Ishikawa (cell line): ENCODE data around the gene CEP83.

Experiments used
- CEBPB ChIP-seq: IDR thresholded peaks from 2 replicates; pipeline ENCODE4 v1.6.1; 2012
- CREB1 ChIP-seq: IDR thresholded peaks from 2 replicates; pipeline ENCODE4 v1.6.1; 2012; ENCODE audit warnings: low read depth
- EGR1 ChIP-seq: IDR thresholded peaks from 2 replicates; pipeline ENCODE4 v1.6.1; 2012
- EP300 ChIP-seq: IDR thresholded peaks from 2 replicates; pipeline ENCODE4 v1.6.1; 2012; ENCODE audit warnings: borderline replicate concordance
- FOXM1 ChIP-seq: IDR thresholded peaks from 2 replicates; pipeline ENCODE4 v1.6.1; 2012; ENCODE audit warnings: low read depth, borderline replicate concordance
- MAX ChIP-seq: IDR thresholded peaks from 2 replicates; pipeline ENCODE4 v1.6.1; 2012
- NFIC ChIP-seq: IDR thresholded peaks from 2 replicates; pipeline ENCODE4 v1.6.1; 2012
- RAD21 ChIP-seq: IDR thresholded peaks from 2 replicates; pipeline ENCODE4 v1.6.1; 2012; ENCODE audit warnings: low read depth
- REST ChIP-seq: IDR thresholded peaks from 2 replicates; pipeline ENCODE4 v1.6.1; 2012; ENCODE audit warnings: low read depth, mild to moderate bottlenecking
- TAF1 ChIP-seq: IDR thresholded peaks from 2 replicates; pipeline ENCODE4 v1.6.1; 2012; ENCODE audit warnings: low read depth, mild to moderate bottlenecking
- TCF12 ChIP-seq: IDR thresholded peaks from 2 replicates; pipeline ENCODE4 v1.6.1; 2012; ENCODE audit warnings: low read depth
- TEAD4 ChIP-seq: IDR thresholded peaks from 2 replicates; pipeline ENCODE4 v1.6.1; 2012
- USF1 ChIP-seq: IDR thresholded peaks from 2 replicates; pipeline ENCODE4 v1.6.1; 2012
- YY1 ChIP-seq: IDR thresholded peaks from 2 replicates; pipeline ENCODE4 v1.6.1; 2012; ENCODE audit warnings: low read depth
- ZBTB7A ChIP-seq: IDR thresholded peaks from 2 replicates; pipeline ENCODE4 v1.6.1; 2012; ENCODE audit warnings: low read depth

The CEP83 gene

GRCh38 chr12:94390130-94390485 lies 69.6 kb downstream of the CEP83 start:
- TF ChIP-seq ZBTB7A (no peak), MAX (no peak), USF1 (no peak), YY1 (no peak)

GRCh38 chr12:94386422-94386821 lies 73.2 kb downstream of the CEP83 start:
- TF ChIP-seq TCF12 = no peak
- no peak for TF ChIP-seq ZBTB7A
- no peak for TF ChIP-seq FOXM1
- no peak for TF ChIP-seq CEBPB
- no peak for TF ChIP-seq EGR1
- TF ChIP-seq EP300 = no peak
- no peak for TF ChIP-seq RAD21
- TF ChIP-seq REST = no peak
- TF ChIP-seq TAF1 = no peak
- TF ChIP-seq TEAD4 = no peak
- no peak for TF ChIP-seq USF1
- no peak for TF ChIP-seq YY1

GRCh38 chr12:94384030-94384429 lies 75.6 kb downstream of the CEP83 start:
- TF ChIP-seq YY1 (no peak), EGR1 (no peak), EP300 (no peak), TEAD4 (no peak), TCF12 (no peak), FOXM1 (no peak), USF1 (no peak), REST (no peak), NFIC (no peak), ZBTB7A (no peak), CEBPB (no peak), MAX (no peak), RAD21 (no peak), TAF1 (no peak), CREB1 (no peak)

- TF ChIP-seq EGR1 = no peak
- no peak for TF ChIP-seq USF1
- TF ChIP-seq YY1 = no peak
- no peak for TF ChIP-seq CREB1
- TF ChIP-seq TAF1 = no peak
- no peak for TF ChIP-seq CEBPB
- TF ChIP-seq TCF12 = no peak
- TF ChIP-seq MAX = no peak
- TF ChIP-seq REST = no peak
- TF ChIP-seq FOXM1 = no peak
- TF ChIP-seq NFIC = no peak
- TF ChIP-seq RAD21 = no peak
- no peak for TF ChIP-seq ZBTB7A
- no peak for TF ChIP-seq TEAD4
- no peak for TF ChIP-seq EP300
These were observed 79.2 kb downstream of the CEP83 start for GRCh38 chr12:94380507-94380906.
